Parathyroid adenoma (tissue), 2 donors: Measurements from ENCODE around the gene RGS10.

Experiments used
- H2AFZ ChIP-seq: fragments of 300-600 bp; sonication (generic); one replicate; pipeline ENCODE4 v1.7.0; 2017; ENCODE audit warnings: antibody characterized with exemption, mild to moderate bottlenecking
- H3K27ac ChIP-seq: fragments of 300-600 bp; sonication (generic); one replicate; pipeline ENCODE4 v1.7.0; 2017
- H3K27me3 ChIP-seq: fragments of 300-600 bp; sonication (generic); one replicate; pipeline ENCODE4 v1.7.0; 2017; ENCODE audit warnings: low read length; ENCODE audit not compliant: control insufficient read depth, insufficient read depth
- H3K36me3 ChIP-seq: fragments of 300-600 bp; sonication (generic); one replicate; pipeline ENCODE4 v1.7.0; 2017; ENCODE audit warnings: low read length; ENCODE audit not compliant: control insufficient read depth, insufficient read depth
- H3K4me1 ChIP-seq: fragments of 300-600 bp; sonication (generic); one replicate; pipeline ENCODE4 v1.7.0; 2017; ENCODE audit warnings: control low read depth
- H3K4me2 ChIP-seq: fragments of 300-600 bp; sonication (generic); one replicate; pipeline ENCODE4 v1.7.0; 2017; ENCODE audit warnings: low read length
- H3K4me3 ChIP-seq: fragments of 300-600 bp; sonication (generic); one replicate; pipeline ENCODE4 v1.7.0; 2017; ENCODE audit warnings: low read depth, low read length
- H3K79me2 ChIP-seq: fragments of 300-600 bp; sonication (generic); one replicate; pipeline ENCODE4 v1.7.0; 2017; ENCODE audit warnings: control low read depth
- H3K9ac ChIP-seq: fragments of 300-600 bp; sonication (generic); one replicate; pipeline ENCODE4 v1.7.0; 2017; ENCODE audit warnings: mild to moderate bottlenecking
- H3K9me3 ChIP-seq: fragments of 300-600 bp; sonication (generic); one replicate; pipeline ENCODE4 v1.7.0; 2017; ENCODE audit warnings: low read length; ENCODE audit not compliant: control insufficient read depth
- CTCF ChIP-seq: fragments of 300-600 bp; sonication (generic); IDR thresholded peaks from one replicate; pipeline ENCODE4 v1.7.0; 2017; ENCODE audit warnings: antibody characterized with exemption, mild to moderate bottlenecking
- donor health status: primary hyperparathyroidism.

RGS10 gene

DNA sequence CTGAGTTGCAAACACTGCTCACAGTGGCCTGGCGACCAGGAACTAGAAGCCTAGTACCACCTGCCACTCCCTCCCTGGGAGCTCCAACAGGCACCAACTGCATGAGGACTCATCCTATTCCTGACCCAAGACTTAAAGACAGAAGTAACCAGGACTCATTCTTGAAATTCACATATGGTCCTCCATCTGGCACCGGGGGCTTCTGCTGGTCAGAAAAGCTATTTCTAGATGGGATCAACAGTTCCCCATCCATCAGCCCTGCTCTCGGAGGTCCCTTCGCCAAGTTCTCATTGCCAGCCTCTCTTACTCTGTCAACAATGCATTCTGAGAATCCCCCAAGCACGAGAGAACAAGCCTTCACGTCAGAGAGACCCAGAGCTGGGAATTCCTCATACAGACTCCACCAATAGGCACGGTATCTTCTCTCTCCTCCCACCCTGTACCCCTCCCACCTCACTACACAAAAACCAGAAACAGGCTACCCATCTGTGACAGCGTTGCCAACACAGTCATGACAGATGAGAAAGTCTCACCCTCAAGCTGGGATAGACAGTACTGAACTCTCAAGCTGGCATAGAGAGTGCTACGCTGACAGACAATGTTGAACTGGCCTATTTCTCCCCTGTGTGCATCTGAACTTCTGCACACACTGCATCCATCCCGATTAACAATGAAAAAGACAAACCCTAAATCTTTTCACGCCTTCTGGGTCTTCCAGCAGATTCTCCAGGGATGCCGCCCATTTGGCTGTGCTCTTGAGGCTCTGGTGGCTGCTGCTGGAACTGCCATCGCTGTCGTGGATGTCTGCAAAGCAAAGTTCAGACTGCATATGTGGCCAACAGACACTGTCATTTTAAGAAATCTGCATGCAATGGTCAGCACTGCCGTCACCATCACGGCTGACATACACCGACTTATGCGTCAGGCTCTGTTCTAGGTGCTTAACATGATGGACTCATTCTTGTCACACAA lies 15.6 kb downstream of the RGS10 start:
- Histone ChIP-seq H3K27ac (no peak overlapping the region), H3K36me3 (no peaks in the 10 kb centered on the region), H3K9ac (no peak overlapping the region), H3K79me2 (no peaks in the 10 kb centered on the region), H3K4me2 (no peak overlapping the region), H3K4me1 (peaks cover 3% of the 10 kb centered on the region), H3K27me3 (no peaks in the 10 kb centered on the region), H2AFZ (no peak overlapping the region), H3K4me3 (no peak overlapping the region), H3K9me3 (no peaks in the 10 kb centered on the region)
- no peak for TF ChIP-seq CTCF

DNA sequence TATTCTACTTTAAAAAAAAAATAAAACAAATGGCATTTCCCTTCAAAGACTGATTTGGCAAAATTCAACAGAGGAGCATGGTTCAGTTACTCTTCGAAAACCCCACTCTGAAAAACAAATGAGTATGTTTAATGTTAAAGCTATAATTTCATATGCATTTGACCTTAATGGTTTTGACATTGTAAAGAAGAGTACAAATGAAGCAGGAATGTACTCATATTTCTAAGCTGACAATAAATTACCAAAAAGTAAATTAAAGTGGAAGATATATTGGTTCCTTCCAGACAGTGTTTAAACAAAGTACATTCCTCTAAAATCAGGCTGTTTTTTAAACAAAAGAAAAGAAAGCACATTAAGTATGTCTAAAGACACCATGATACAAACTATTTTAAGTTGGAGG lies 16.4 kb downstream of the RGS10 start:
- Histone ChIP-seq H3K27ac (no peak overlapping the region), H3K4me2 (no peak overlapping the region), H2AFZ (no peak overlapping the region), H3K27me3 (no peaks in the 10 kb centered on the region), H3K4me3 (no peak overlapping the region), H3K79me2 (no peaks in the 10 kb centered on the region), H3K36me3 (no peaks in the 10 kb centered on the region), H3K9me3 (no peaks in the 10 kb centered on the region), H3K4me1 (peaks cover 3% of the 10 kb centered on the region), H3K9ac (no peak overlapping the region)
- TF ChIP-seq CTCF: no peak

GRCh38 chr10:119525116-119525515 lies 17.4 kb downstream of the RGS10 start:
- H3K4me2 ChIP-seq: no peak overlapping the region
- H3K79me2 ChIP-seq: no peaks in the 10 kb centered on the region
- no peak for TF ChIP-seq CTCF
- H3K27ac ChIP-seq: no peak overlapping the region
- no peaks in the 10 kb centered on the region for H3K9me3 ChIP-seq
- no peaks in the 10 kb centered on the region for H3K27me3 ChIP-seq
- H3K36me3 ChIP-seq: no peaks in the 10 kb centered on the region
- peaks cover 3% of the 10 kb centered on the region for H3K4me1 ChIP-seq
- H3K9ac ChIP-seq: no peak overlapping the region
- no peak overlapping the region for H3K4me3 ChIP-seq
- H2AFZ ChIP-seq: no peak overlapping the region

DNA sequence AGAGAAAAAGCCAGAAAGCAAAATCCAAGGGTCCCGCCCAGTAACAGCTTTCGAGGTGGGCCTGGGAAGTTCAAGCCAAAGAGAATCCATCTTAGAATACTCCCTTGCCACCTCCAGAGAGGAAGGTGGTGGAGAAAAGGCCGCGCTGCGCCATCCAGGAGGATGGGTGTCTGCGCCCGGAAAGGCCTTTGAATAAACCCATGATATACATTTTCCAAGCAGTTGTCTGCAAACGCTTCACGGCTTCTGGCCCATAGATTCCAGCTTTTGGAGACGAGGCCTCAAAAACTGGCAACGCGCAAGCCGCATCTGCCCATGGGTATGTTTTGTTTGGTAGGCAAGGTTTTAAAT lies 17.8 kb downstream of the RGS10 start:
- Histone ChIP-seq H3K4me2 (no peak overlapping the region), H3K4me3 (no peak overlapping the region), H2AFZ (no peak overlapping the region), H3K36me3 (no peaks in the 10 kb centered on the region), H3K9ac (no peak overlapping the region), H3K27me3 (no peaks in the 10 kb centered on the region), H3K27ac (no peak overlapping the region), H3K9me3 (no peaks in the 10 kb centered on the region), H3K79me2 (no peaks in the 10 kb centered on the region), H3K4me1 (peaks cover 3% of the 10 kb centered on the region)
- no peak for TF ChIP-seq CTCF
